SIG-M5 treated with dmso at 0.1 percent for 504 hours (cell line): ENCODE results near the gene CCDC3.
"Not testable (repeated sequence)": the region's sequence is repeated elsewhere in the genome, so short reads cannot be mapped to it uniquely, and the experiment has no call there.

Source experiments
- DNase-seq: peaks from one replicate; lab custom pipeline; 2025; ENCODE audit not compliant: unreplicated experiment; lab: John Stamatoyannopoulos, UW

The CCDC3 gene

DNA sequence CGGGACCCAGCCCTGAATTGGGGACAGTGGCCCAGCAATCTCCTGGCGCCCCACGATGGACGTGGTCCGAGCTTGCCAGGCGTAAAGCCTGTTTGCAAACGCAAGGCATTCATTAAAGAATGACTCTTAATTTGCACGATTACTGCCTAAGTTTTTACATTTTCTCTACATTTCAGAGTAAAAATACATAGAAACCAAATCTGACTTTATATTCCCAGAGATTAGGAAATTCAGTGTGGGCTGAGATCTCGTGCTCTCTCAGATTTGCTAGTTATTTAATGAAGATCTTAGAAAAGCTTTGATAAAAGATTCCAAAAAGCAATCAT lies 337 bp upstream of the CCDC3 start:
- DNase-seq = no peak

DNA sequence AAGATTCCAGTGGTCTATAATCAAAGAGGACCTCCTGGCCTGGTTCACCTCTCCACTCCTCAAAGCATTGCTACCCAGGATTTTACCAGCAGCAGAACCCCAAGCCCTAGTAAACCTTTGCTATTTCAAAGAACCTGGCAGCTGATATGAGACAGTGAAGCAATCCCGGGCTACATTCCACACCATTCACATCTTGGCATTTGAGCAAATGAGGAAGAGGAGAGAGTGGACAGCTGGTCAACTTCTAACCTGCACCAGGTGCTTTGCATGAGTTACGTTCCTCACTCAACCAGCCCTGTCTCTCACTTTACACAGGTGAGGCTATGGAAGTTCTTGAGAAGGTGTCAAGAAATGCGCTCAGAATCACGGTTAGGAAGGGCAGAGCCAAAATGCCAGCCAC lies 1.1 kb downstream of the CCDC3 start:
- DNase-seq = no peak

DNA sequence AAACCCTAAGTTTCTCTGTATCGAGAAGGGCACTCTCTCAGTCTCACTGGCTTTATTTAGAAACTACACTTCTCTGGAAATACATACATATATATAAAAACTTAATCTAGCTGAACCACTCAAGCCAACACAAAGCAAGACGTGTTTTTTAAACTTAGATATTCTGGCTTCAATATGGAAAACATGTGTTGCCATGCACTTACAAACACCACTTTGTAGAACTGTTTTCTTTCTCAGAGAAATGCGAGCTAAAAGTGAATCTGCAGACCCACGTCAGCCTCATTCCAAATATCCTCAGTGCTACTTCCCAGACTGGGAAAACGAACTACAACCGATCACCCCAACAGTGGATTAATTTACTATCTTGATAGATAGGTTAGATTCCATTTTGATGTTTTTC lies 1.7 kb downstream of the CCDC3 start:
- DNase-seq = no peak

DNA sequence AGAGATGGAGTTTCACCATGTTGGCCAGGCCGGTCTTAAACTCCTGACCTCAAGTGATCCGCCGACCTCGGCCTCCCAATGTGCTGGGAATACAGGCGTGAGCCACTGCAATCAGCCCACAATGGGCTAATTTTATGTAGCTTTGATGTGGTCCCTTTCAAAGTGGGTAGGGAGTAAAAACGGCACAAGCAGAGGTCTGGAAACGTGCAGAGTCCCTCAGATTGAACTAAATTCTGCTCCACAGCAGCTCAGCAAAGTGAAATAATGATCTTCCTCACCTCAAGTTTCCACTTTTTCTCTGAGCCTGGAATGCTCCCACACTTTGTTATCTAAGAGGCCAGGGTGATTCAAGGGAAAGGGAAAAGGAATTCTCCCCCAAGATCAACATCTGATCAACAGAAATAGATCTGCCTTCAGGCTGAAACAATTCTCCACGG lies 6.1 kb downstream of the CCDC3 start:
- DNase-seq = no peak

DNA sequence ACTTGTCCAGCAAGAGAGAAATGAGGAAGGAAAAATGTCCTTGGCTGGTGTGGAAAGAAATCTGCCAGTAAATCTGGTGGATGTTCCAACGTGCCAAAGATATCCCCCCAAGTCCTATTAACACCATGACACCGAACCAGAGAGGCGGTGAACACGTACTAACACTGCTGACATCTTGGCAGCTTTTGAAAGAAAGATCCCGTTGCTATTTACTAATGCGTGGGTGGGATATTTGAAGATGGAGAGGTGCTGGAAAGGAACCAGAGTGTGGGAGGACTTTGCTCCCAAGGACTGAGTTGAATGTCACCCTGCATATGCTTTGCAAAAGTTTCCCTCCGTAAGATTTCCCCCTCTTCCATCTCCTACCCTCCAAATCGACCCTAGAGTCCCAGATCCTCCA lies 7.9 kb downstream of the CCDC3 start:
- no peak for DNase-seq

DNA sequence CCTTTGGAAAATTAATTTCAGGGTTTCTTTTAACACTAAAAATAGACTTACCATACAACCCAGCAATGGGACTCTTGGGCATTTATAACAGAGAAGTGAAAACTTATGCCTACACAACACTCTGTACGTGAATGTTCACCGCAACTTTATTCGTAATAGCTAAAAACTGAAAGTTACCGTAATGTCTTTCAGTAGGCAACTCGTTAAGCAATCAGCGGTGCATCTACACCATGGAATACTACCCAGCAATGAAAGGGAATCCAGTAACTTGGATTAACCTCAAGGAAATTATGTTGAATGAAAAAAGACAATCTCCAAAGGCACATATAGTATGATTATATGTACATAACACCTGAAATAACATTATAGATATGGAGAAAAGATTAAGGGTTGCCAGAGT lies 16.2 kb downstream of the CCDC3 start:
- DNase-seq = no peak

DNA sequence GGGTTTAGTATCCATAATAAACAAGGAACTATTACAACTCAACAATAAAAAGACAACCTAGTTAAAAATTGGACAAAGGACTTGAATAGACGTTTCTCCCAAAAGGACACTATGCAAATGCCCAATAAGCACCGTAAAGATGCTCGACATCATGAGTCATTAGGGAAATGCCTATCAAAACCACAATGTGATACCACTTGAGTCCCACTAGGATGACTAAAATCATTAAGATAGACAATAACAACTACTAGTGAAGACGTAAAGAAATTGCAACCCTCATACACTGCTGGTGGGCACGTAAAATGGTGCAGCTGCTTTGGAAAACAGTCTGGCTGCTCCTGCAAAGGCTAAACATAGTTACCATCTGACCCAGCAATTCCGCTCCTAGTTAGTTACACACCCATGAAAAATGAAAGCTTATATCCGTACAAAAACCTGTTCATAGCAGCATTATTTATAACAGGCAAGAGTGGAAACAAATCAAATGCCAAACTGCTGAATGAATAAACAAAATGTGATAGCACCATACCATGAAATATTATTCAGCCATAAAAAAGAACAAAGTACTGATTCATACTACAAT lies 17.3 kb downstream of the CCDC3 start:
- DNase-seq = no peak

DNA sequence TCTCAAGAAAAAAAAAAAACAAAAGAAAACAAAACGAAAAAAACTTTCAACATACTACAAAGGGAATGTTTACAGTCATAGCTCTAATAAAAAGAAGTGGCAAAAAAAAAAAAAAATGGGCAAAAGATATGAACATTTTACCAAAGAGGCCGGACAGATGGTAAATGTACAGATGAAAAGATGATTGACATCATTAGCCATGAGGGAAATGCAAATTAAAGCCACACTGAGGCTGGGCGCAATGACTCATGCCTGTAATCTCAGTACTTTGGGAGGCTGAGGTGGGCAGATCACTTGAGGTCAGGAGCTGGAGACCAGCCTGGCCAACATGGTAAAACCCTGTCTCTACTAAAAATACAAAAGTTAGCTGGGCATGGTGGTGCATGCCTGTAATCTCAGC lies 17.9 kb downstream of the CCDC3 start:
- DNase-seq = not testable (repeated sequence)

DNA sequence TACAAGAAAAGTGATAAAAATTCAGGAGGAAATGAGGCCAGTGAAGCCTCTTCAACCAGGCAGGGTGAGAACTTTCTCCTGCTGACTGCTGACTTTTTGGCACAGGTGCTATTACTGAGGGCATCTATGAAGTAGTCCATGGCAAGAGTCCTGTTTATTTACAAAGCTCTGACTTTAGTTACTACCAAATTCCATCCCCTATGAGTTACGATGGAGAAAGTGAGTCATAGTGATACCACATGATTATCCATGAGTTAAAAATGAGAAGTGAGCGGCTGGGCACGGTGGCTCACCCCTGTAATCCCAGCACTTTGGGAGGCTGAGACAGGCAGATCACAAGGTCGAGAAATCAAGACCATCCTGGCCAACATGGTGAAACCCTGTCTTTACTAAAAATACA lies 19.9 kb downstream of the CCDC3 start:
- DNase-seq = peak; percentile 1

DNA sequence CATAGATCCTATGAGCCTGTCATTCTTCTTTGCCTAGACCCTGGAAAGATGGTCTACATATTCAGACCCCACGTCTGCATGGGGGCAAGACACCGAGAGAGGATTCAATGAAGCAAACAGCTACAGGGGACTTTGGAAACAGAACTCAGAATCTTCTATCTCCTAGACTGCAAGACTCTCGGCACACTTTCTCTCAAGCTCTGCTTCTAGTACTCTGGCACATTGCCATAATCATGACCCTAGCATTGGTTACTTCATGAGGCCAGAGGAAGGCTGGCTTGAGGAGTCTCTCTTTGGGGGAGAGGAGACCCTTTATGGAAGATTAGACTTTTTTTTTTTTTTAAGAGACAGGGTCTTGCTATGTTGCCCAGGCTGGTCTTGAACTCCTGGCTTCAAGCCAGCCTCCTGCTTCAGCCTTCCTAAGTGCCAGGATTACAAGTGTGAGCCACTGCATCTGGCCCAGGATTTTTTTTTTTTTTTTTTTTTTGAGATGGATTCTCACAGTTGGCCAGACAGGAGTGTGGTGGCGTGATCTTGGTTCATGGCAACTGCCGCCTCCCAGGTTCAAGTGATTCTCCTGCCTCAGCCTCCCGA lies 20.7 kb downstream of the CCDC3 start:
- DNase-seq = no peak

DNA sequence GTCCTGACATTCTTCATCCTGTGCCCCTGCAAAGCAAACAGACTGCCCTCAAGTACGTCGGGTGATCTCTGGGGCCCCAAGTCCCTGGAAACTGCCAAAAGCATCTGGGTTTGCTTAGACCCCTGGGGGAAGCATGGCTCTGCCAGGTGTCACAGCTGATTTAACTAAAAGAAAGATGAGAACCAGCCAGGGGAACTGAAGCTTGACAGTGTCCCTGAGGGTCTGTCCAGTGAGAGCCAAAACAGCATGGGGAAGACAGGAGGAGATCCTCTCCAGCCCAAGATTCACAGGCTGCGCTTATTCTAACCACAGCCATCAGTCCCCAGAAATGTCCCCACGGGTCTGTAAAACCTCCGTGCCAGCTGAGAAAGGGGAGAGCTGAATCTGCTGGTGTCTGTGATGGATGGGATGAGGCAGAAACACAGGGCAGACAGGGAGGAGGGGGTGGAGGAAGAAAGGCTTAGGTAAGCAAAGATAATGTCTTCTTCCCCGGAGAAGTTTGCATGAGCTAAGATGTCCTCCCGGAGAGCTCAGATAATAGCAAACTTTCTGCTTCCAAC lies 21.3 kb downstream of the CCDC3 start:
- DNase-seq = no peak

DNA sequence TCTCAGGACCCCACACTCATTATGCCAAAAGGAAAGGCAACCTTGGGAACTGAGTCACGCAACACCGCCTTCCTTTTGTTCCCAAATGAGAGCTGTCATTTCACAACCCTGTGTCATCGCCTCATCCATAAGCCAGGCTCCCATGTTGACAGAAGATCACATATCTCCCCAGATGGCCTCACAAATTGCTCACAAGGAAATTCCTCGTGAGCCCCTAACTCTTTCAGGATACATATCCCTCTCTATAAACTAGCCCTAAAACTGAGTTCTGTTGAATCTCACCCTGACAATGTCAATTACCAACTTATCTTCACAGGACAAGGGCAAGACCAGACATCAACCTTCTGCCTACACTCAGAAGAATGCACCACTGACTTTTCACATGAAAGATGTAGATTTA lies 22.6 kb downstream of the CCDC3 start:
- no peak for DNase-seq

DNA sequence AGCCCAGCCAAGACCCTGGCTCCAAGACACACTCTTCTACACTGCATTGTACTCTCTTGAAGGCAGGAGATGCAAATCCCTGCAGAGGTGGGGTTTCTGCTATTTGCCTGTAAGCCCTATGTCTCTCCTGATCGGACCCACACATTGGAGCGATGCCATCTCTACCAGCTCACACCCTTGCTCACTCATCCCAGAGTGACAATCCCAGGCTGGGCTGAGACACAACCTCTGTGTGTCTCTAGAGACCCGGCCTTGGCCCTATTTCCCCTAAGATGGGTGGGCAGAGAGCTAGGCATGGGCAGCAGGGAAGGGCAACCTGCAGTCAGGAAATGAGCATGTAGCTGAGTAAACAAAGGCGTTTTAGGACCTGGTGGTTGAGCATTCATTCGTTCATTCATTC lies 25.6 kb downstream of the CCDC3 start:
- no peak for DNase-seq

DNA sequence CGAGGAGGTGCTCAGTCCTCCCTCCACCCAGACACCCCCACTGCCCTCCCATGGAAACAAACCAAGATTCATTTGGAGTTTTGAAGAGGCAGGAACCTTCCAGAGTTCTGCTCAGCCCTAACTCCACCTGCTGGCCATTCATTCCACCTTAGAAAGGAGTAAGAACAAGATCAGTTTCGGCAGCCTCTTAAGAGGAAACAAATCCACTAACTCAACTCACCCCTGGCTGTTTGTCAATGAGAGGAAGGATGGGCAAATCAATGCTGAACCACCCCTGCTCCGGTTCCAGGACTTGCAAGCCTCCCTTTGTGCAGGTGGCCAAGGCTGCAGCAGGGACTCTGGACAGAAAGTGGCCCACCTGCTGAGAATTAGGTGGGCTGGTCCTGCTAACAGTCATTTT lies 26.2 kb downstream of the CCDC3 start:
- DNase-seq = no peak

DNA sequence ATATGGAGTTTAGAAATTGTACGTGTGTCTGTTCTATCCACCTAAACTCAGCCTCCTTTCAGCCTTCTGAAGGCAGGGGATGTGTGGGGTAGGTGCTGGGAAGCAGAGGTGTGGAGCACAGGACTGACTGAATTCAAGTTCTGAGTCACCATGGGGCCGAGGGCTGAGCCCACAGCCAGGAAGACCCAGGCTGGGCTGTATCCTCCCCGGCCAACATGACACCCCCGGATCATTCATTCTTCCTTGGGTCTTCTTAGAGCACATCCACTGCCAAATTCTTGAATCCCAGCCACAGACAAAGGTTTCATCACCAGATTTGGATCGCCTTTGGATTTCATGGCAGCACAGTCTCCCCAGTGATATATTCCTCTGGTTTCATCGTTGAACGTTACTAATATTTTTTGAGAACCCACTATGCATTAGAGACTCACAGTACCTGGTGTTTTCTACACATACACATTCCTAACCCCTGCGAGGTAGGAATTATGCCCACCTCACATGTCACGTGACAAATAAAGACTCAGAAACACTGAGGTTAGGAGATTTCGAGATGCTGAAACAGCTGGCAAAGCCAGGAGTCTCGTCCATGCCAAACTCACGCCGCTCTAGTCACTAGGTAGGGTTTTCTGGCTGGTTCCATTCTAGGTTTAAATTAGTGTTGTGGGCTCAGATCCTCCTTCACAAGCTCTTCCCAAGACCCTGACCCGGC lies 26.9 kb downstream of the CCDC3 start:
- DNase-seq = no peak

DNA sequence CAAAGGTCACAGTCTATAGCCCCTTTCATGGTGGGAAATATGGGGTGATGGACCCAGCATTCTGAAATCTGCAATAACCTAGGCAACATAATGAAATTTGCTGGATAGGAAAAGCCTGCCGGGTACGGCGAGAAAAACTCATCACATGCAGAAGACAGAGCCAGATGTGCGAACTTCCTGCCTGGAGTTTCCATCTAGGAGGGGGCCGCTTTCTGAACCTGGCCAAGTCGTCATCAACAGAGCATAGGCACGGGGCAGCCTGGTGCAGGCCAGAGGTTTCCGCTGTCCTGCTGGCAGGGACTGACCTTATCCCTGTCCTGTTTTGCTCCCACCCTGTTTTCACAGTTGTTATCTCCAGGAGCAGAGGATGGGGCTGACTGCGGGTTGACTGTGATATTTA lies 27.4 kb downstream of the CCDC3 start:
- no peak for DNase-seq

DNA sequence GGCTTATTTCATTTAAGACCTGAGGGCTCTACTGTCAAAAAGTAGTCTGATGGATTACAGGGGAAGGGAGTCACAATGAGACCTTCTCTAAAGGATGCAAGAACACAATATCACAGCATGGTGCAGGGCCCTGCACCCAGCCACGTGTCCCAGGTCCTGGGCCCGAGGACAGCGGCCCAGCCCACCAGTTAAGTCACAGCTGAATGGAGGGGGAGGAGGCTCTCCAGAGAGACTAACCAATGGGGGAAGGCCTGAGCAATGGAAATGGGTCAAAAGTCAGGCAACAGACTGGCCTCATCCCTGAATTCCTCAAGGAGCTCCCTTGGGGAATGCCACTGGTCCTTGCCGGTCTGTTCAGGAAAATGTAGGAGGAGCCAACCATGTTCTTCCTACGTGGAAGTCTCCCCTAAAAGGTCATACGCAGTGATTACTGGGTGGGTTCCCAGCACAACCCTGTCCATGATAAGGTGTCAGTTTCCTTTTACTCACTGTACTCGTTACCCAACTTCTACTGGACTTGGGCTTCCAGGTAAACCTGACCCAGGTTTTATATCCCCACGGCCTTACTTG lies 28.3 kb downstream of the CCDC3 start:
- DNase-seq = no peak

DNA sequence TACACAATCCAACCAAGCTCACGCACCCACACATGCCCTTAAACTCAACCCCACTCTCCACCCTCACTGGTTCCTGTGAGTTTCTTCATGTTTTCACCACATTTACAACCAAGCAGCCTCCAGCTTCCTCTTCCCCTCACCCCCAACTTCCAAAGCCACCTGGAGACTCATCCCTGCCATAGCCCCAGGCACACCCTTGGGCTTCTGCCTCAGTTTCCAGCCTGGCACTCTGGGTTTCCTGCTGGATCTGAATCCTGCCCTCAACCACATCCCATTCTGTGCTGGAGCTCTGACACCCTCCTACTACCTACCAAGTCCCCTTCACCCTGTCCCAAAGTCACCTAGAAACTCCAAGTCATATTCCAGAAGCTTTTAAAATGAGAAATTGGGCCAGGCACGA lies 29.4 kb downstream of the CCDC3 start:
- no peak for DNase-seq

DNA sequence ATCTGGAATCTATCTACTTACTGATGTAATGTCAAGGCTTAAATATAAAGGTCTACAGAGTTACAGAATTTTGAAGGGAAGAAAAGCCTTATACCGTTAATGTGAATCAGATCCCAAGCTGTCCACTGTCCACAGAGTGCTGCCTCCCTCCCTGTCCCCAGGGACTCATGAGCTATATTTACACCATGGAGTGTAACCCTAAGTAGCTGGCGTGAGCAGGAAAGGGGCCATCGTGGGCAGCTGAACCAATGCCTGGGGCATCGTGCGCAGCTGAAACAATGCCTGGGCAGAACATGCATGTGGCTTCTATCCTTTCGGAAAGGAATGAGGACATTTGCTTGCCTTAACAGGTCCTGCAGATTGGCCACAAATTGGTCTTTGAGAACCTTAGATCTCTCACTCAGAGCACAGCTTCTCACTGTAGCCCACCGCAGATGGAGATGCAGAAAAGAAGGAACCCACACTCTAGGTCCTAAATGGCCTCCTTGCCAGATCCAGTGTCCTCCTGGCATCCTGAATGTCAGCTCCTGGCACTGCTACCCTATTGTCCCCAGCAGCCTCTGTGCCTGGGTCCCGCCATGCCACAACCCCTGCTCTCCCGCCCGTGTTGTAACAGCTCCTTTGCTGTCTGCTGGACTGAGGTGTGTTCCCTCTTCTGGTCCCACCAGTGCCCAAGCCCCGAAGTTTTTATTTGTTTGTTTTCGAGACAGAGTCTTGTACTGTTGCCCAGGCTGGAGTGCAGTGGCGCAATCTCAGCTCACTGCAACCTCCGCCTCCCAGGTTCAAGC lies 30.3 kb downstream of the CCDC3 start:
- DNase-seq = no peak

DNA sequence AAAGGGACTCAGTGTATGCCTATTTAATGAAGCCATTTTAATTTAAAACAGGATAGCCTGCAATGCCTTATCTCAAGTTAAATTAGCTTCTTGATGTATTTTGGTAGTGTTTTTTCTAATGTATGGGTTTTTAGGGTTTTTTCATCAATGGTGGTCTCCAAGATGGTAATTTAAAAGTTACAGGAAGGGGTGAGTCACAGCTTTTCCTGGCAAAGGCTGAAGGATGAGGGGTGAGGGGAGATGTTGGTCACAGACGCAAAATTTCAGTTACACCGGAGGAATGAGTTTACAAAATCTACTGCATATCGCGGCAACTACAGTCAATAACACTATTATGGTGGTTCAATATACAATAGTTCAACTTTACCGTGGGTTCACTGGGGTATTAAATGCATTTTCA lies 31.6 kb downstream of the CCDC3 start:
- DNase-seq = no peak

DNA sequence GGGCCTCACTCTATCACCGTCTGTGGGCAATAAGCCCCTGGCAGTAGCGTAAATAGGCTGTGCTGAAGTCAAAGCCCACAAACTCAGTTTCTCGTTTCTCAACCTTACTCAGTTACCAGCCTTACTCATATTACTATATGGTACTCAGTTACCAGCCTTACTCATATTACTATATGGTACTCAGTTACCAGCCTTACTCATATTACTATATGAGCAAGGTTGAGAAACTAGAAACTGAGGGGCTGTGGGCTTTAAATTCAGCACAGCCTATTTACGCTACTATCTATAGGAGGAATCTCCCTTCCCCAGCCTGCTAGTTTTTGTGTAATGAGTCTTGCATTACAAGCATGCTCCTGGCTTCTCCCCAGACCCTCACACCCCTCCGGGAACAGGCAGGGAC lies 35.4 kb downstream of the CCDC3 start:
- DNase-seq = no peak
